ENCODE results near the gene KRTAP5-8. TPM values are rescaled to one million over a fixed set of nuclear protein-coding genes. Genes with fewer than 3 reads are reported as not detected.
"Not testable (repeated sequence)": the region's sequence is repeated elsewhere in the genome, so short reads cannot be mapped to it uniquely, and the experiment has no call there.

KRTAP5-8 gene
- total RNA-seq, 1 donor from 2014 or later, result not detected

- no peaks in the 10 kb centered on the region for H3K9me3 ChIP-seq
- H3K36me3 ChIP-seq, result no peaks in the 10 kb centered on the region
- no peaks in the 10 kb centered on the region for H3K4me1 ChIP-seq
- TF ChIP-seq POLR2A (IDR thresholded peaks at IDR 0.05) (no peak), CTCF (IDR thresholded peaks at IDR 0.05) (no peak), POLR2AphosphoS5 (IDR thresholded peaks at IDR 0.05; ENCODE audit: insufficient read depth in 1 of 2, low read depth in 1 of 2) (no peak)
- DNase-seq (ENCODE audit: extremely low spot score in 2 of 2), result no peak
- no peak overlapping the region for H3K4me3 ChIP-seq
- H3K27me3 ChIP-seq, result no peaks in the 10 kb centered on the region
- H3K27ac ChIP-seq, result no peak overlapping the region
- intact Hi-C loops (cut with DNase I), result no loop called here
Observed at GRCh38 chr11:71525938-71526495, 11.8 kb upstream of the KRTAP5-8 start.

- H3K4me3 ChIP-seq; H3K4me1 ChIP-seq; H3K27me3 ChIP-seq; H3K36me3 ChIP-seq; H3K27ac ChIP-seq; DNase-seq (ENCODE audit: extremely low spot score in 2 of 2); intact Hi-C loops (cut with DNase I); H3K9me3 ChIP-seq: not testable (repeated sequence)
Observed at GRCh38 chr11:71526796-71527575, 10.8 kb upstream of the KRTAP5-8 start, which contains the start of gene KRTAP5-7. Gene KRTAP5-7, plus strand, starts transcription at chr11:71527267. Its CDS starts 34 bp downstream, at chr11:71527301.

- no peaks in the 10 kb centered on the region for H3K9me3 ChIP-seq
- no peak overlapping the region for H3K4me3 ChIP-seq
- TF ChIP-seq POLR2AphosphoS5 (IDR thresholded peaks at IDR 0.05; ENCODE audit: insufficient read depth in 1 of 2, low read depth in 1 of 2) (no peak), POLR2A (IDR thresholded peaks at IDR 0.05) (no peak), CTCF (IDR thresholded peaks at IDR 0.05) (no peak)
- H3K36me3 ChIP-seq, result no peaks in the 10 kb centered on the region
- intact Hi-C loops (cut with DNase I), result no loop called here
- no peak for DNase-seq (ENCODE audit: extremely low spot score in 2 of 2)
- no peaks in the 10 kb centered on the region for H3K27me3 ChIP-seq
- H3K4me1 ChIP-seq, result no peaks in the 10 kb centered on the region
- H3K27ac ChIP-seq, result no peak overlapping the region
Observed at GRCh38 chr11:71527576-71528210, 10.1 kb upstream of the KRTAP5-8 start.

GRCh38 chr11:71530602-71531001 is 7.2 kb upstream of the KRTAP5-8 start:
- no peak overlapping the region for H3K4me3 ChIP-seq
- TF ChIP-seq CTCF (IDR thresholded peaks at IDR 0.05) (no peak), POLR2A (IDR thresholded peaks at IDR 0.05) (no peak), POLR2AphosphoS5 (IDR thresholded peaks at IDR 0.05; ENCODE audit: insufficient read depth in 1 of 2, low read depth in 1 of 2) (no peak)
- H3K27ac ChIP-seq, result no peak overlapping the region
- no peaks in the 10 kb centered on the region for H3K27me3 ChIP-seq
- intact Hi-C loops (cut with DNase I), result no loop called here
- no peaks in the 10 kb centered on the region for H3K4me1 ChIP-seq
- no peak for DNase-seq (ENCODE audit: extremely low spot score in 2 of 2)
- H3K9me3 ChIP-seq, result no peaks in the 10 kb centered on the region
- H3K36me3 ChIP-seq, result no peaks in the 10 kb centered on the region

- no peaks in the 10 kb centered on the region for H3K27me3 ChIP-seq
- H3K36me3 ChIP-seq, result no peaks in the 10 kb centered on the region
- TF ChIP-seq POLR2A (IDR thresholded peaks at IDR 0.05), result no peak
- no peak for TF ChIP-seq POLR2AphosphoS5 (IDR thresholded peaks at IDR 0.05; ENCODE audit: insufficient read depth in 1 of 2, low read depth in 1 of 2)
- TF ChIP-seq CTCF (IDR thresholded peaks at IDR 0.05), result no peak
- H3K4me1 ChIP-seq, result no peaks in the 10 kb centered on the region
- no peak for DNase-seq (ENCODE audit: extremely low spot score in 2 of 2)
- H3K4me3 ChIP-seq, result no peak overlapping the region
- intact Hi-C loops (cut with DNase I), result no loop called here
- no peaks in the 10 kb centered on the region for H3K9me3 ChIP-seq
- H3K27ac ChIP-seq, result no peak overlapping the region
Observed at GRCh38 chr11:71532036-71532610, 5.7 kb upstream of the KRTAP5-8 start.

- H3K4me1 ChIP-seq; H3K27me3 ChIP-seq; intact Hi-C loops (cut with DNase I); H3K36me3 ChIP-seq; H3K4me3 ChIP-seq; DNase-seq (ENCODE audit: extremely low spot score in 2 of 2); H3K27ac ChIP-seq; H3K9me3 ChIP-seq: not testable (repeated sequence)
Observed at GRCh38 chr11:71534711-71535608, 2.9 kb upstream of the KRTAP5-8 start.
